ENCODE measurements around the gene AGBL4.

- no peak for TF ChIP-seq EZH2 (IDR thresholded peaks at IDR 0.05; ENCODE audit: insufficient read depth, poor library complexity, severe bottlenecking)
- TF ChIP-seq EZH2phosphoT487 (IDR thresholded peaks at IDR 0.05; ENCODE audit: insufficient read depth, low read depth) = no peak
Observed at GRCh38 chr1:49208712-49209111, 815.0 kb downstream of the AGBL4 start.

All from GM23248 (cell line).